HG03469 (cell line): ENCODE measurements around the gene MAP3K14.
"Not testable (repeated sequence)": the region's sequence is repeated elsewhere in the genome, so short reads cannot be mapped to it uniquely, and the experiment has no call there.

Experiments
- ATAC-seq: cut with Tn5 transposase; IDR thresholded peaks from one replicate; pipeline ENCODE4 v1.9.1; 2021; ENCODE audit warnings: mild to moderate bottlenecking, moderate library complexity, moderate number of reproducible peaks; ENCODE audit not compliant: unreplicated experiment

The MAP3K14 gene

GRCh38 chr17:45261577-45262515 is 55.0 kb downstream of the MAP3K14 start, which contains the start of gene SPATA32:
SPATA32 (minus strand) TSS chr17:45262094; CDS start chr17:45262016, 78 bp downstream.
- no peak for ATAC-seq

GRCh38 chr17:45260204-45260783 is 56.5 kb downstream of the MAP3K14 start:
- no peak for ATAC-seq

- no peak for ATAC-seq
Measured at GRCh38 chr17:45258981-45259380, 57.8 kb downstream of the MAP3K14 start.

DNA sequence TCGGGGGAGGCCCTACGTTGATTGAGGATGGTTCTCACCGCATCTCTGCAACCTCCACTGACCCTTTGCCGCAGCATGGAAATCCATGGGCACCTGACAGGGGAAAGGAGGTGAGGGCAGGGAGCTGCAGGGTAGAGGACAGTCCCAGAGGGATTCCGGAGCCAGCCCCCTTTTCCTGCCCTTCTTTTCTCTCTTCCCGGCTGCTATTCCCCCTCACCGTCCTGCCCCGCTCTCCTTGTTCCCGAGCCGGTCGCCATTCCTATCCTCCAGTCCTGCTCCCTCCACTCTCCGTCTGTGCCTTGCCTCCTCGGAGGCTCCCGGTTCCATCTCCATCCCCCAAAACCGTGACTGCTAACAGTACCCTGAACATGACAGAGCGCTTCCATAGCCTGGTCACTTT is 59.7 kb downstream of the MAP3K14 start:
- no peak for ATAC-seq

- no peak for ATAC-seq
Measured at GRCh38 chr17:45256114-45256966, 60.5 kb downstream of the MAP3K14 start.

DNA sequence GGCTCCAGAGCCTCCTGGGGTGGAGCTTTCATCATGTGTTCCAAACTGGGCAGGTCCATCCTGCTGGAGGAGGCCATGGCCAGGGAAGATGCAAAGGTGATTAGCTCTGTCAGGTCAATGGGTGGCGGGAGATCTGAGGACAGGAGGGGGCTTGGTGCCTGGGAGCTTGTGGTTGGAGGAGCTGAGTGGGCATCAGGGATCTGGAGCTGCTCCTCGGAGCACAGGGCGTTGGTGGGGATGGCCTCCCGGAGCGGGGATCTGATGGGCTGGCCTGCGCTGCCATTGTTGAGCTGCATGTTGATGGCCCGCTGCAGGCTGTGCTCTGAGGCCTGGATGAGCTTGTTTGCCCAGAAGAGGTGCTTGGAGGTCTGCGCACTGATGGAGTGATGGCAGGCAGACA is 61.5 kb downstream of the MAP3K14 start:
- no peak for ATAC-seq

GRCh38 chr17:45253879-45254278 is 62.9 kb downstream of the MAP3K14 start:
- no peak for ATAC-seq

GRCh38 chr17:45253237-45253636 is 63.6 kb downstream of the MAP3K14 start:
- ATAC-seq, result not testable (repeated sequence)

GRCh38 chr17:45251931-45252330 is 64.9 kb downstream of the MAP3K14 start:
- ATAC-seq, result no peak

DNA sequence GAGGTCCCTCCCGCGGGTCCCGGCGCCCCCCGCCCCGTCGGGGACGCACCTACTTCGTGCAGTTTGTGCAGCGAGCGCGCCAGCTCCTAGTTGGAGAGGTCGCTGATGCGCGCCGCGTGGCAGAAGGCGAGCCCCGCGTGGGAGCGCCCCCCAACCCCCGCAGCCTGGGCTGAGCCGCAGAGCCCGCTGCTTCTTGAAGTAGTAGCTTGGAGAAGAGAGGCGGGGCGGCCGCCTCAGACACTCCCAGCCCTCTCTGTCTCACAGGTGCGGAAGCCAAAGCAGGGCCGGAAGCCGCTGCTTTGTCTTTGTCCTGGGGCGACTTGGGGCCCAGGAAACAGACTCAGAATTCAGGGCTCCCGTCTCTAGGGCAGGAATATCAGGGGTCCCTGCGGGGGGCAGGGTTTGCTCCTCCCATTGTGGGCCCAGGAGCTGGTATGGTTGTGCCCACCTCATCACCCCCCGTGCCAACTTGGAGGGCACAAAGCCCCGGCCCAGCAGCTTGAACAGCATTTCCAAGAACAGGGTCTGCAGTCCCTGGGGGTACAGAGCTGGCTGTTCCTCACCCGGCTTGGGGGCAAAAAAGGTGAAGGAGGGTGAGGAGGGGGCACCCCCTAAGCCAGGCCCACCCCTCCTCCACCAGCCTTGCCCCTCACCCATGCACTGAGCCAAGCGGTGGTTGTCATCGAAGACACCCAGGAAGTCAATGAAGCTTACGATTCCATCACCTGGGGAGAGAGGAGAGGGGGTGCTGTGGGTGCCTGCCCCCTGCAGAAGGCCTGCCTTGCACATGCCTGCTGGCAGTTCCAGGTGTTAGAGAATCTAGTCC is 68.5 kb downstream of the MAP3K14 start:
- ATAC-seq, result peak; percentile 31

GRCh38 chr17:45247429-45248131 is 69.2 kb downstream of the MAP3K14 start:
- peak; percentile 32 for ATAC-seq

DNA sequence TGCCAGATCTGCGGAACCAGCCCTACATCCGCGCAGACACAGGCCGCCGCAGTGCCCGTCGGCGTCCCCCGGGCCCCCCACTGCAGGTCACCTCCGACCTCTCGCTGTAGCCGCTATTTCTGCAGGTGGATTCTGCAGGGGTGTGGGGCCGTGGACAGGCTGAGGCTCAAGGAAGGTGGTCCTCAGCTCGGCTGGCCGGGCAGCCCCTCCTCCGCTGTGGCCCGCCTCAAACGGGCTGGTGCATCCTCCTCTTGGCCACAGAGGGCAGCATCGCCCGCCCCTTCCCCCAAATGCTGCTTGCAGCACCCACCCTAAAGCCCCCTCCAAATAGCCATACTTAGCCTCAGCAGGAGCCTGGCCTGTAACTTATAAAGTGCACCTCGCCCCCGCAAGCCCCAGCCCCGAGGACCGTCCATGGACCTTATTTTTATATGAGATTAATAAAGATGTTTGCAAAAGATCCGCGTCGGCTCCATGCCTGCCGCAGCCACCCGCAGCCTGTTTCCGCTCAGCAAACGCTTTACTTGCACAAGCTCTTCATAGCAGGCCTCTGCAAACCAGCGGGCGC is 69.9 kb downstream of the MAP3K14 start:
- ATAC-seq, result no peak

DNA sequence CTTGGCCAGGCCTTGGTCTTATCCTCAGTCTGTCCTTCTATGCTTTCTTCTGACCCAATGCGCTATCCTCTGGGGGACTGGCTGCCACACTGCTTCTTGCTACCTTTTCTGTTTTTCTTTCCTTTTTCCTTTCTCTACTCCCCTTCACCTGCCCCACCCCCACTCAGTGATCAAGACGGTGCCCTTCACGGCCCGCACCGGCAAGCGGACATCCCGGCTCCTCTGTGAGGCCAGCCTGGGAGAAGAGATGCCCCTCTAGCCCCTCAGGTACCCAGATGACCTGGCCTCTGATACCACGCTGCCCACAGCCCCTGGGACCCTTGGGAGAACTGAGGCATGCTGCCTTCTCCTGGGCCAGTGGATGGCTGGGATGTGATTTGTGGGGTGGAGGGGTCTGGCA is 70.5 kb downstream of the MAP3K14 start:
- no peak for ATAC-seq

DNA sequence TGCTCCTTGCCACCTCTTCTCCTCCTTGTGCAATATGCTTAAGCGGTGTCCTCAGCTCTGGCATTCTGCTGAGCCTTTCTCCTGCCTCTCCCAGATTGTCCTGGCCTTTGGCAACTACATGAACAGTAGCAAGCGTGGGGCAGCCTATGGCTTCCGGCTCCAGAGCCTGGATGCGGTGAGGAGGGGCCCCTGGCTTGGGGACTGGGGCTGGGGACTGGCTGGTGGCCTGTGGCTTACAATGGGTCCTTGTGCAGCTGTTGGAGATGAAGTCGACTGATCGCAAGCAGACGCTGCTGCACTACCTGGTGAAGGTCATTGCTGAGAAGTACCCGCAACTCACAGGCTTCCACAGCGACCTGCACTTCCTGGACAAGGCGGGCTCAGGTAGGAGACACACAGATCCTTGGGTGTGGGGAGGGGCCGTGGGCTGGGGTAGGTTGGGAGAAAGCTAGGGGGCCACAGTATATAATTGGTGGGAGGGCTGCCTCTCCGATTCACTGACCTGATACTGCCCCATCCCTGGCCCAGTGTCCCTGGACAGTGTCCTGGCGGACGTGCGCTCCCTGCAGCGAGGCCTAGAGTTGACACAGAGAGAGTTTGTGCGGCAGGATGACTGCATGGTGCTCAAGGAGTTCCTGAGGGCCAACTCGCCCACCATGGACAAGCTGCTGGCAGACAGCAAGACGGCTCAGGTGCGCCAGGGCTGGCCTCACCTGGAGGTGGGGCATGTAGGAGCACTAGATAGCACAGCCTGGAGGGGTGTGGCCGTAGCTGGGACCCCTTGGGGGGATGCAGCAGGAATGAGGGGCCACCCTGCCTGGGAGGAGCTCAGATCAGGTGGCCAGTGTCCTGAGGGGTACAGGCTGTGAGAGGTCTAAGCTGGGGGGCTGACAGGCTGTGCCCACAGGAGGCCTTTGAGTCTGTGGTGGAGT is 71.8 kb downstream of the MAP3K14 start:
- ATAC-seq, result no peak

GRCh38 chr17:45243750-45244149 is 73.1 kb downstream of the MAP3K14 start:
- ATAC-seq, result no peak

DNA sequence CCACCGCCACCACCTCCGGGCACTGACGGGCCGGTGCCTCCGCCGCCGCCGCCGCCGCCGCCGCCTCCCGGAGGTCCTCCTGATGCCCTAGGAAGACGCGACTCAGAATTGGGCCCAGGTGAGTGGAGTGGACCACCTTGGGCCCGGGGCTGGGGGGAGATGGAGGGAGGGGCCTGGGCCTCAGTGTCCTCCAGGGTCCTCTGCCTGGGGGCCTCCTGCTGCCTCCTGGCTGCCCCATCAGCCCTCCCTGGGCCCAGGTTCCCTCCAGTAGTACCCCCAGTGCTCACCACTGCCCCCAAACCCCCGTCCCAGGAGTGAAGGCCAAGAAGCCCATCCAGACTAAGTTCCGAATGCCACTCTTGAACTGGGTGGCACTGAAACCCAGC is 74.8 kb downstream of the MAP3K14 start:
- no peak for ATAC-seq

- ATAC-seq, result no peak
Measured at GRCh38 chr17:45241328-45242028, 75.3 kb downstream of the MAP3K14 start.

DNA sequence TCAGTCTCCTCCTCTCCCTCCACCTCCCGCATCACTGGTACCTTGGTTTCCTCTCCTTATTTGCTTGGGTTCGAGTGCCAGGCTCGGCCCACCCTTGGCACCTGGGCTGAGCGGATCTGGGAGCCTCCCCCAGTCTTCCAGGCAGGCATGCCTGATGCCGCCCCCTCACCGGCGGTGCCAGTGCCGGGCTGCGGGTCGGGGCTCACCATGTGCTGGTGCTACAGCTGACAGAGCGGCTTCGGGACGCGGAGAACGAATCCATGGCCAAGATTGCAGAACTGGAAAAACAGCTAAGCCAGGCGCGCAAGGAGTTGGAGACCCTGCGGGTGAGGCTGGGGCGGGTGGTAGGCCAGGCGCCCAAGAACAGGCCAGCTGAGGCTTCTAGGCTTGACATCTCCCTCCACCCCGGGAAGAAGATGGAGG is 75.9 kb downstream of the MAP3K14 start:
- ATAC-seq, result no peak
